Measurements from ENCODE around the gene TSPAN19. TPM values are rescaled to one million over a fixed set of nuclear protein-coding genes. Genes with fewer than 3 reads are reported as not detected.

The TSPAN19 gene
- total and polyA plus RNA-seq, 2 experiments from 2014 or later: 0.38 TPM; not detected in 1

GRCh38 chr12:85065837-85066482 is 29.9 kb upstream of the TSPAN19 start:
- 57 to 59% methylated on average over 3 of the region's 3 CpGs for WGBS, 2 experiments (ENCODE audit: low coverage in 1 of 2, low lambda C conversion rate in 2 of 2, missing lambda C conversion rate in 2 of 2)

GRCh38 chr12:85060916-85061315 is 24.8 kb upstream of the TSPAN19 start:
- Histone ChIP-seq H4K20me1 (ENCODE audit: insufficient read depth) (no peaks in the 10 kb centered on the region), H3K27ac (no peak overlapping the region), H3K4me3 (no peak overlapping the region), H3K79me2 (ENCODE audit: insufficient read depth) (no peaks in the 10 kb centered on the region), H3K27me3 (replicated peaks; ENCODE audit: insufficient read depth) (no peaks in the 10 kb centered on the region), H2AFZ (no peak overlapping the region), H3K9ac (no peak overlapping the region), H3F3A (ENCODE audit: insufficient read depth) (no peaks in the 10 kb centered on the region), H3K9me3 (ENCODE audit: low read depth) (no peaks in the 10 kb centered on the region), H3K9me2 (ENCODE audit: insufficient read depth) (no peaks in the 10 kb centered on the region), H3K4me1 (ENCODE audit: insufficient read depth) (no peaks in the 10 kb centered on the region), H3K36me3 (ENCODE audit: low read depth) (no peaks in the 10 kb centered on the region), H3K4me2 (ENCODE audit: unreplicated experiment) (no peak overlapping the region)
- WGBS, 2 experiments (ENCODE audit: low coverage in 1 of 2, low lambda C conversion rate in 2 of 2, missing lambda C conversion rate in 2 of 2): 80 to 83% methylated on average over 2 of the region's 2 CpGs
- in situ Hi-C loops (cut with MboI): no loop called here
- no peak for DNase-seq
- TF ChIP-seq EZH2 (IDR thresholded peaks at IDR 0.05; ENCODE audit: insufficient read depth, poor library complexity, severe bottlenecking) (no peak), EZH2phosphoT487 (IDR thresholded peaks at IDR 0.05; ENCODE audit: insufficient read depth, low read depth) (no peak)

More at GRCh38 chr12:85065837-85066482, 29.9 kb upstream of the TSPAN19 start:
- Histone ChIP-seq H3K4me1 (ENCODE audit: insufficient read depth) (no peaks in the 10 kb centered on the region), H4K20me1 (ENCODE audit: insufficient read depth) (no peaks in the 10 kb centered on the region), H3F3A (ENCODE audit: insufficient read depth) (no peaks in the 10 kb centered on the region), H3K4me2 (ENCODE audit: unreplicated experiment) (no peak overlapping the region), H3K4me3 (no peak overlapping the region), H2AFZ (no peak overlapping the region), H3K27me3 (replicated peaks; ENCODE audit: insufficient read depth) (no peaks in the 10 kb centered on the region), H3K9me2 (ENCODE audit: insufficient read depth) (no peaks in the 10 kb centered on the region), H3K27ac (no peak overlapping the region), H3K79me2 (ENCODE audit: insufficient read depth) (no peaks in the 10 kb centered on the region), H3K9me3 (ENCODE audit: low read depth) (no peaks in the 10 kb centered on the region), H3K36me3 (ENCODE audit: low read depth) (no peaks in the 10 kb centered on the region), H3K9ac (no peak overlapping the region)
- in situ Hi-C loops (cut with MboI): no loop called here
- no peak for DNase-seq
- TF ChIP-seq EZH2phosphoT487 (IDR thresholded peaks at IDR 0.05; ENCODE audit: insufficient read depth, low read depth) (no peak), EZH2 (IDR thresholded peaks at IDR 0.05; ENCODE audit: insufficient read depth, poor library complexity, severe bottlenecking) (no peak)

- Histone ChIP-seq H4K20me1 (ENCODE audit: insufficient read depth) (no peaks in the 10 kb centered on the region), H2AFZ (no peak overlapping the region), H3K36me3 (ENCODE audit: low read depth) (no peaks in the 10 kb centered on the region), H3K9me3 (ENCODE audit: low read depth) (no peaks in the 10 kb centered on the region), H3K79me2 (ENCODE audit: insufficient read depth) (no peaks in the 10 kb centered on the region), H3K4me2 (ENCODE audit: unreplicated experiment) (no peak overlapping the region), H3K27ac (no peak overlapping the region), H3K9me2 (ENCODE audit: insufficient read depth) (no peaks in the 10 kb centered on the region), H3K9ac (no peak overlapping the region), H3K4me3 (no peak overlapping the region), H3F3A (ENCODE audit: insufficient read depth) (no peaks in the 10 kb centered on the region), H3K27me3 (replicated peaks; ENCODE audit: insufficient read depth) (no peaks in the 10 kb centered on the region), H3K4me1 (ENCODE audit: insufficient read depth) (no peaks in the 10 kb centered on the region)
- in situ Hi-C loops (cut with MboI): no loop called here
- TF ChIP-seq EZH2phosphoT487 (IDR thresholded peaks at IDR 0.05; ENCODE audit: insufficient read depth, low read depth) (no peak), EZH2 (IDR thresholded peaks at IDR 0.05; ENCODE audit: insufficient read depth, poor library complexity, severe bottlenecking) (no peak)
- DNase-seq: no peak
- 46 to 55% methylated on average over 6 of the region's 6 CpGs for WGBS, 2 experiments (ENCODE audit: low coverage in 1 of 2, low lambda C conversion rate in 2 of 2, missing lambda C conversion rate in 2 of 2)
Observed at GRCh38 chr12:85059594-85059993, 23.5 kb upstream of the TSPAN19 start.

- no peaks in the 10 kb centered on the region for H4K20me1 ChIP-seq (ENCODE audit: insufficient read depth)
- WGBS, 2 experiments (ENCODE audit: low coverage in 1 of 2, low lambda C conversion rate in 2 of 2, missing lambda C conversion rate in 2 of 2): 47 to 58% methylated on average over 3 of the region's 3 CpGs
- no peaks in the 10 kb centered on the region for H3F3A ChIP-seq (ENCODE audit: insufficient read depth)
- no peaks in the 10 kb centered on the region for H3K79me2 ChIP-seq (ENCODE audit: insufficient read depth)
- no peak overlapping the region for H3K27ac ChIP-seq
- no peaks in the 10 kb centered on the region for H3K36me3 ChIP-seq (ENCODE audit: low read depth)
- H3K9me3 ChIP-seq (ENCODE audit: low read depth): no peaks in the 10 kb centered on the region
- in situ Hi-C loops (cut with MboI): no loop called here
- no peak overlapping the region for H3K9ac ChIP-seq
- DNase-seq: no peak
- TF ChIP-seq EZH2phosphoT487 (IDR thresholded peaks at IDR 0.05; ENCODE audit: insufficient read depth, low read depth): no peak
- TF ChIP-seq EZH2 (IDR thresholded peaks at IDR 0.05; ENCODE audit: insufficient read depth, poor library complexity, severe bottlenecking): no peak
- H3K4me3 ChIP-seq: no peak overlapping the region
- no peaks in the 10 kb centered on the region for H3K27me3 ChIP-seq (replicated peaks; ENCODE audit: insufficient read depth)
- no peaks in the 10 kb centered on the region for H3K4me1 ChIP-seq (ENCODE audit: insufficient read depth)
- H3K9me2 ChIP-seq (ENCODE audit: insufficient read depth): no peaks in the 10 kb centered on the region
- H2AFZ ChIP-seq: peak overlapping the region; percentile 35; the same call in 1 of the 2 replicates
- H3K4me2 ChIP-seq (ENCODE audit: unreplicated experiment): no peak overlapping the region
Observed at GRCh38 chr12:85058339-85058738, 22.3 kb upstream of the TSPAN19 start.
